GM21381 (cell line): ENCODE measurements around the gene EPHB1.

Experiments used
- ATAC-seq: cut with Tn5 transposase; IDR thresholded peaks from one replicate; pipeline ENCODE4 v1.9.1; 2021; ENCODE audit warnings: mild to moderate bottlenecking, moderate library complexity; ENCODE audit not compliant: unreplicated experiment

EPHB1 gene

DNA sequence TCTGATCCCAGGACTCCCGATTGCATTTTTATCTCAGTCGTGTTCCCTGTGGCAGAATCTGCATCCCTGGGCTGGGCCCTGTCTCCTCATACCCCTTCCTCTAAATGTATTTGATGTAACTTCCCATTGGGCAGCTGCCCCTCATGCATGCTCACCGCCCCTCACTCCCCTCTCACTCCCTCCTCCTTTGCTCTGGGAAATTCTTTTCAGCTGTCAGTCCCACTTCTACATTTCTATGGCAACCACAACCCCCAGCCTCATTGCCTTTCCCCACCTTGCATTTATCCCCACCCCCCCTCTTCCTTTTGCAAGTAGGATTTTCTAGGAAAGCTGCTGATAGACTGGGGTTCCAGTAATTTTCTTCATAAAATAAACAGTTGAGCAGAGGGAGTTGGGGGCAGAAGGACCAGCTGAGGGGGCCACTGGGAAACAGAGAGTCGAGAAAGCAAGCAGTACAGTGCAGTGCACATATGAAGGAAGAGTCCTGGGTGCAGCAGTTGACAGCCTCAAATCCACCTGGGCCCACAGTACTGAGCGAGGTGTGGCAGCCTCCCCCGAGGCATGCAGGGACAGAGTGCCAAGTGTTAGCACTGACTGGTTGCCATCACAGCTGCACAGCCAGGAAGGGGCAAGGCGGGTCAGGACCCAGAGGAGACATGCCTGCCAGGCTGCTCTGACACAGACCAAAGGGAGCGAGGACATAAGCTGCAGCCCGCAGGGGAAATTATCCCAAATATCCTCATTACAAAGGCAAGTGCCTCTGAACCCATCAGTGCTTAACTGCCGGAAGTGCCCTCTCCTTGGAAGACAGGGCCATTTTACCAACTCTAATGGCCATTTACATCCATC, 476.3 kb downstream of the EPHB1 start:
- no peak for ATAC-seq

DNA sequence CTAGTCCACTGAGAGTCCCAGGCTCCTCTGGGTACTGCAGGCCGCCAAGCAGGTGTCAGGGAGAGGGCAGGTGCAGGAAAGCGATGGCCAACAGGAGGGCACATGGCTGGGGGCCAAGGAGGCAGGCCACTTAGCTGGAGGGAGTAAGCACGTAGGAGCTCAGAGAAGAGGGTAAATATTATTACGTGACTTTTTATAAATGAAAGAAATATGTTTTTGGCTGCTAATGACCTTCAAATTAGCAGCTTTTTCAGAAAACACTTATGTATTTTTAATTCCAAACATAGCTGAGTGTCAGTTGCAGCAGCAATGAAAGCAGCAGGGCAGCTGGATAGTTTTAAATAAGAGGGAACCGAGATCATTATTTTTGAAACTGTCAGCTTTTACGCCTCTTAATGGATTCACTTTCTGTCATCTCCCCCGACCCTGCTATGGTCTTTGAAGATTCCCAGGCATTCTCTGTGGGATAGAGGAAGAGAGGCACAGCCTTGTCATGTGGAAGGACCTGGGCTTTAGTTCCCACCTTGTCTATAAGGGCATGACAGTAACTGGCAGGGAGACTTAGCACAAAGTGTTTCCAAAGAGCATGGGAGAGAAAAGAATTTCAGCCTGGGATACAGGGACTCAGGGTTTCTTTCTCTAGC, 477.1 kb downstream of the EPHB1 start:
- no peak for ATAC-seq

DNA sequence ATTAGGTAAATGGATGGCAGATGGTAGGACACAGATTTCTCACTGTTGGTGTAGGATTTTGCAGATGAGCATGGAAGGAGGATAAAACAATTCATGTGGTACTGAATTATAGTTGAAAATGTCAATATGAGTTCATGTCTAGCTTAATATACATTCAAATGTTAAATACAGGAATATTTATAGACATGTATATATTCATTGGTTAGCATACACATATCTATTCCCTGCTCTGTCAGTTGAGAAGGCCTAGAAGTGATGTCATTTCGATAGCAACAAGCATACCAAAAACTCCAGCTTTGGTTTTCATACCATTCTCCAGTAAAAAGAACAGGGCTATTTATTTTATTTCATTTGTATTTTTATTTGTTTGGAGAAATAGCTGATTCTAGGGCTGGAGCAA, 497.1 kb downstream of the EPHB1 start:
- ATAC-seq, result no peak

DNA sequence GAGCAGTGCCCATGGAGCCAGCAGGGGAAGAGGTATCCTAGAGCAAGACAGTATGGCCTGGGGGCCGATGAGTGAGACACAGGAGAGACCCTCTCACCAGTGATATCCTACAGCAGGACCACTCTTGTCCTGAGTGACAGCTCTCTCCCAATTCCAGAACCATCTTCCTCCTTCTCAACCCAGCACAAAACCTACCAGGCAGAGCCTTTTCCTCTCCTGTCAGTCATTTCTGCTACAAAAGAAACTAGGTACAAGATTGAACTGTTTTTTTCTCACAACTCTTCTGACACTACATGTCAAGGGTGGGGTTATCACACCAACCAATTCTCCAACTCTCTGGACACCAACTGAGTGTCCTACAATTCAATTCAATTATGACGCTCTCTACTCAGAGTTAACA, 506.6 kb downstream of the EPHB1 start:
- ATAC-seq, result no peak

DNA sequence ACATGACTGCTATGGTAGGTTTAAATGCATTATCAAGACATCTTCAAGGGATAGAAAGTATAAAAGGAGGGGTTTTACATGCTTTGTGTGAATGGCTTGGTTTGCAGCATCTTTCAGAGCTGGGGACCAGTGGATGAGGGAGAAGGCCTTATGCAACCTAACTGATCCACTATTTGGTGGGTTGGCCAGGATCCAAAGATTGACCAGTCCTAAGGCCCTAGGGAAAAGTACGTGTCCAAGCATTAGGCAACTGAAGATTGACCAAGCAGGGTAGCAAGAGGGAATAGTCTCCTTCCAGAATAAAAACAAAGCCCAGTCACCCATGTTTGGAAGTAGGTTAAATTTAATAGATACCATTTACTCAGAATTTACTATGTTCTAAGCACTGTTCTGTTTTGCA, 509.3 kb downstream of the EPHB1 start:
- ATAC-seq, result no peak
